ENCODE data around the gene TNP1.

Gene TNP1, protein sequence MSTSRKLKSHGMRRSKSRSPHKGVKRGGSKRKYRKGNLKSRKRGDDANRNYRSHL

GRCh38 chr2:216859944-216860343 lies at the start of gene TNP1:
TNP1 (minus strand) TSS chr2:216860064; CDS start chr2:216860034, 30 bp downstream.
- no peak for DNase-seq

- DNase-seq: no peak
Observed at GRCh38 chr2:216908300-216908699, 48.4 kb upstream of the TNP1 start.

GRCh38 chr2:216905649-216906329 lies 45.9 kb upstream of the TNP1 start:
- no peak for DNase-seq

DNA sequence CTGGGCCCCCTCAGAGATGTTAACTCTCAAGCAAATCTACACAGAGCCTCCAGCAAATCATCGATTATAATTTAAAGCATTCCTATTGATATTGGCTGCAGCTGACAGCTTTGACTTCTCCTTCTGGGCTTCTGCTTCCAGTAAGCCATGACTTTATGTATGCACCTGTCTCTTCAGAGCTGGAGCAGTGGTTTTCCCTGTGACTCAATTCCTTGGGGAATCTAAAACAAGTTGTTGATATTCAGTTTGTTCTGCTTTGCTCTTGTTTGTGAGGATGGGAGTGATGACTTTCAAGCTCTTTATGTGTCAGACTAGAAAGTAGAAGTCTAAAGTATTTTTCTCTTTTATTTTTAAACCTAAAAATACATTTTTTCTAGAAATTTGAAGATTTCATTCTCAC lies 45.1 kb upstream of the TNP1 start:
- no peak for DNase-seq

GRCh38 chr2:216904554-216904953 lies 44.7 kb upstream of the TNP1 start:
- no peak for DNase-seq

- no peak for DNase-seq
Observed at GRCh38 chr2:216903470-216903869, 43.6 kb upstream of the TNP1 start.

- no peak for DNase-seq
Observed at GRCh38 chr2:216901273-216901672, 41.4 kb upstream of the TNP1 start.

DNA sequence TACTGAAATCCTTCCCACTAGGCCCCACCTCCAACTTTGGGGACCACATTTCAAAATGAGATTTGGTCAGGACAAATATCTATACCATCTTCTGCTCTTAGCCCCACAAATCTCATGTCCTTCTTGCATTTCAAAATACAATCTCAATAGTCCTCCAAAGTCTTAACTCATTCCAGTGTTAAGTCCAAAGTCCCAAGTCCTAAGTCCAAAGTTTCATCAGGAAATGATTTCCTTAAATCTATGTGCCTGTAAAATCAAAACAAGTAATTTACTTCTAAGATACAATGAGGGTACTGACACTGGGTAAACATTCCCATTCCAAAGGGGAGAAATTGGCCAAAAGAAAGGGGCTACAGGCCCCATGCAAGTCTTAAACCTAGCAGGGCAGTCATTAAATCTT lies 40.5 kb upstream of the TNP1 start:
- no peak for DNase-seq

DNA sequence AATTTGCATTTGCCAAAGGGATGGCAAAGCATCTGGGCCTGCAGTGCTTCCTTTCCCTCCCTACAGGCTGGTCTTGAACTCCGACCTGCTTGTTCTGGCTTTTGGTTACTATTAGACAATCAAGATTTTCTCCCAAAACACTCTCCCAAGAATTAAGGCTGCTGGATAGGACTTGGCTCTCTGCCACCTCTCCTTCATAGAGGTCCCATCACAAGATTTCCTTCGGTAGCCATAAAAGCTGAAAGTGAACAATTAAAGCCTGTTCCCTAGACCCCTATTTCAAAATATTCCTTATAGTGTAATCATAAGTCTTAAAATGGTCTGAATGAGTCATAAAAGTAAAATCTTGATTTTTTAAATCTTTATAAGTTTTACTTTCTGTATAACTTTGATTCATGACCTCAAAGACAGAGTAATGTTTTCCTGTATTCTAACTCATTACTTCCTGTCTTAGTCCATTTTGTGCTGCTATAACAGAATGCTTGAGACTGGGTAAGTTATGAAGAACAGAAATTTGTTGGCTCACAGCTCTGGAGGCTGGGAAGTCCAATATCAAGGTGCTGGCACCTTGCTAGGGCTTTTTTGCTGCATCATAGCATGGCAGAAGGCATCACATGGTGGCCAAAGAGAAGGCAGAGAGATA lies 37.8 kb upstream of the TNP1 start:
- DNase-seq: no peak

DNA sequence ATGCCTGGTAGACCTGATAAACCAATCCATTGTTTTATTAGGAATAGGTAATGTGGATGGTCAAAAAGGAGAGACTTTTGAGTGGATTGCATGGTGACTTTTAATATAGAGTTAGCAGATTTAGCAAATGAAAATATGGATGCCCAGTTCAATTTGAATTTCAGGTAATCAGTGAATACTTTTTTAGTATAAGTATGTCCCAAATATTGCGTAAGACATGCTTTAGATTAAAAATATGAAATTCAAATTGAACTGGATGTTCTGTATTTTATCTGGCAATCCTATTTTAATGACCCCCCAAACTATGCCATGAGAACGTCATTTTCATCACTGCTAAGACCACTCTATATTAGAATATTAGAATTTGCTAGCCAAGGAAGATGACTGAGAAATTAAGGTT lies 30.3 kb upstream of the TNP1 start:
- no peak for DNase-seq

- DNase-seq: no peak
Observed at GRCh38 chr2:216888887-216889622, 29.2 kb upstream of the TNP1 start.

DNA sequence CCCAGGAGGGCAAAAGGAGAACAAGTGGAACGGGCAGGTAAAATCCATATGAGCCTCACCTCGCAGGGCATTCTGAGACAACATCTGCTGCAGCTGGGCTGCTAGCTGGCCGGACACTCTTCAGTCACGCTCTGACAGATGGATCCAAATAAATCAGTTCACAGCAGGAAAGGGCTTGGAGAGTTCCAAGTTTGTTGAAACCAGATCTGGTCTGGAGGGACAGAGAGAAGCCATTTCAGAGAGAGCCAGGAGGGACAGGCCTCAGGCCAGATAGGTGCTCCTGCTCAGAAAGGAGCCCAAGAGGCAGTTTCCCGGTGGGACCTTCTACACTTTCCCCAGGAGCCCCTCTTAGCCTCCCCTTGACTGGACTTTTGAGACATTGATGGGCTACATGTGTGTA lies 28.2 kb upstream of the TNP1 start:
- no peak for DNase-seq

DNA sequence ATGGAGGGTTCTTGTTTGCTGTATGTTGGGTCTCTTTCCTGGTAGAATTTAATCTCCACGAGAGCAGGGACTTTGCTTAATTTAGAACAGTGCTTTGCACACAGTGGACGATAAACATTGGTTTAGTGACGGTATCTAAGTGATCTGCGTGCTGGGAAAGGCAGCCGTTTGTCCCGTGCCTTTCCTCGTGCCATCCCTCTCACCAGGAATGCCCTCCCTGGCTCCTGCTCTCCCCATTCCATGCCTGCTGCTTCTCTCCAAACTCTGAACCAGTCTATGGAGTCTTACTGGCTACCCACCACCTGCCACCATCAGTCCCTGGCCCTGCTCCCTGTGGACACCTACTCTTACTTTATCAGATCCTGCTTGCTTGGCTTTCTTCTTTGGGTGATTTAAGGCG lies 27.3 kb upstream of the TNP1 start:
- DNase-seq: no peak

GRCh38 chr2:216885117-216885553 lies 25.3 kb upstream of the TNP1 start:
- no peak for DNase-seq

GRCh38 chr2:216884347-216884746 lies 24.5 kb upstream of the TNP1 start:
- no peak for DNase-seq

DNA sequence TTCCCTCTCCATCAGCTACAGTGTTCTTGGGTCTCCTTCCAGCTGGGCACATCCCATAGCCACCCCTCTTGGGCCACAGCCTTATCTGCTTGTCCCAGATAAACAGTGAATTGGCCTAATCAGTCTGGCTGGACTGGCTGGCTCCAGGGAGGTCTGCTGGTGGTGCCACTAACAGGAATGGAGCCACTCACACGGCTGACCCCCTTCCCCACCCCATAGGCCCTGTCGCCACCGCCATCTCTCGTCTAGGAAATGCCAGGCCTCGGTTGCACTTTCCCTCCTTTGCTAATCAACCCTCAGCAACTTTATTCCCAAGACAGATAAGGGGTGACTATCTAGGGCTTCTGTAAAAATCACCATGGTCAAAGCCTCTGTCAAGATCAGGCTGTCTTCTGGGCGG lies 23.0 kb upstream of the TNP1 start:
- no peak for DNase-seq

GRCh38 chr2:216881411-216881810 lies 21.5 kb upstream of the TNP1 start:
- DNase-seq: no peak

- DNase-seq: no peak
Observed at GRCh38 chr2:216880509-216881184, 20.8 kb upstream of the TNP1 start.

DNA sequence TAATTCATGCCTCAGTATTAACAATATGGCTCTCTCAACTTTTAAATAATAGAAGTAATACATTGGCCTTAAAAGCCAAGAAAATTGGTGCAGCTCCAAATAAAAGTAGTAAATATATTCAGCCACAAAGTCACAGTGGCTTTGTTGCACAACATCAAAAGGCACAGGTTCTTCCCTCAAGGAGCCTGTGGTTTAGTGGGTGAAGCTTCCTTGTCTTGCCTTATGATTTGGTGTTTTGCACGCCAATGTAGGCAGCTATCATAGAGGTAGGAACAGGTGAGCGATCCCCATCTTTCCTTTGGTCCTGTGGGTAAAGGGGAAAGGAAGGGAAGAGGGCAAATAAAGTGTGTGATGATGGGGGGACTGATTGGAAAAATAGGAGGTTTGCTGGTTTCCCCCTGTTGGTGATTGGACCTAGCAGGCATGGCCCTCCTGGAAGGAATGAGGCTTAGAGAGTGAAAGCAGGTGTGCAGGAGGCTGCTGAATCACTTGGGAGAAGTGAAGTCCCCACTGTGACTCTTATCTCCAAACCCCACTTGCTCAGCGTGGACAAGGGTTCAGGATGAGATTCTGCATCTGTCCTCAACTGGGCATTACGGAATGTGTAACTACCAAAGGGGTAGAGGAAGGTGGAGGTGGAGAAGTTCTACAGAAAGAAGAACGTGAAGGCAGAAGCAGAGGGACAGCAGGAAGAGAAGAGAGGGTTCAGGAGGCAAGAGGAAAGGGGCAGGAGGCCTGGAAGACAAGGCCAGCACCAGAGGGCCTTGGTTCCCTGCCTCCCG lies 20.1 kb upstream of the TNP1 start:
- DNase-seq: no peak

GRCh38 chr2:216878072-216878471 lies 18.2 kb upstream of the TNP1 start:
- DNase-seq: no peak

DNA sequence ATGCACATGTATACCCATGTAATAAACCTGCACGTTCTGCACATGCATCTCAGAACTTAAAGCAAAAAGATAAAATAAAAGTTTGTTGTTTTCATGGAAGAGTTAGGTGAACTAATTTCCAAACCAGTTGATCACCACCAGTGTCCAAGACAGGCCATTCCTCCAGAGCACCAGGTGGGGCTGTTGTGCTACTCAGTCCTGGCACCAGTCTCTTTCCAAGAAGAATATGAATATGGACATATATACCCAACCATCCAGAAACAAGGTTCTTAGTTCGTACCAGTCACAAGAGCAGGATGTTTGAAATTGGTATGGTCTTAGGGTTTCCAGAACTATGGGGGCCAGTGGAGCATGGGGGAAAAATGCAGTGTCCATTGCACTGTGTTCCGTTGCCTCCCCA lies 17.2 kb upstream of the TNP1 start:
- DNase-seq: no peak

DNA sequence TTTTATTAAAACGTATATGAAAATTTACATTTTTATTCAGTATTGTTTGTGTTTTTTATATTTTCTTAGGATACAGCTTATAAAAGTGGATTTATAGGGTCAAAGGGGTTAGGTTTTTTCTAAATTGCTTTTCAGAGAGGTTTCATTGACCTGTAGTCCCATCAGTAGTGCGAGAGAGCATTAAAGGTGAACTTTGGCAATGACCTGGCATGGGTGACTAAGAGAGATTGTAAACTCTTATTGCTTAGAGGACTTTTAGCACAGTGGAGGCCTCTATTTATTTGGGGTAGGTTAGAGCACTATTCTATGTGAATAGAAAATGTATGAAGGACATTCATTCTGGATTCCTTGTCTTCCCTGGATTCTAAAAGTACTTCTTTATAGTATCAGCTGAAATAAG lies 16.0 kb upstream of the TNP1 start:
- DNase-seq: no peak

- DNase-seq: no peak
Observed at GRCh38 chr2:216873573-216873972, 13.7 kb upstream of the TNP1 start.

Measured in NCI-H1092 (cell line).